Stimulated activated CD8-positive, alpha-beta memory T cell treated with anti-CD3 and anti-CD28 coated beads, Interleukin-7, amount 100 ng/mL, for 48 hours (primary cell): ENCODE data around the gene CRACDL.

Experiments
- DNase-seq, 2 donors: peaks; one replicate each; pipeline ENCODE4 v3.0.0-alpha.2; 2020; ENCODE audit warnings: low read depth in 1 of 2; ENCODE audit errors: extremely low read depth in 1 of 2

CRACDL gene, protein sequence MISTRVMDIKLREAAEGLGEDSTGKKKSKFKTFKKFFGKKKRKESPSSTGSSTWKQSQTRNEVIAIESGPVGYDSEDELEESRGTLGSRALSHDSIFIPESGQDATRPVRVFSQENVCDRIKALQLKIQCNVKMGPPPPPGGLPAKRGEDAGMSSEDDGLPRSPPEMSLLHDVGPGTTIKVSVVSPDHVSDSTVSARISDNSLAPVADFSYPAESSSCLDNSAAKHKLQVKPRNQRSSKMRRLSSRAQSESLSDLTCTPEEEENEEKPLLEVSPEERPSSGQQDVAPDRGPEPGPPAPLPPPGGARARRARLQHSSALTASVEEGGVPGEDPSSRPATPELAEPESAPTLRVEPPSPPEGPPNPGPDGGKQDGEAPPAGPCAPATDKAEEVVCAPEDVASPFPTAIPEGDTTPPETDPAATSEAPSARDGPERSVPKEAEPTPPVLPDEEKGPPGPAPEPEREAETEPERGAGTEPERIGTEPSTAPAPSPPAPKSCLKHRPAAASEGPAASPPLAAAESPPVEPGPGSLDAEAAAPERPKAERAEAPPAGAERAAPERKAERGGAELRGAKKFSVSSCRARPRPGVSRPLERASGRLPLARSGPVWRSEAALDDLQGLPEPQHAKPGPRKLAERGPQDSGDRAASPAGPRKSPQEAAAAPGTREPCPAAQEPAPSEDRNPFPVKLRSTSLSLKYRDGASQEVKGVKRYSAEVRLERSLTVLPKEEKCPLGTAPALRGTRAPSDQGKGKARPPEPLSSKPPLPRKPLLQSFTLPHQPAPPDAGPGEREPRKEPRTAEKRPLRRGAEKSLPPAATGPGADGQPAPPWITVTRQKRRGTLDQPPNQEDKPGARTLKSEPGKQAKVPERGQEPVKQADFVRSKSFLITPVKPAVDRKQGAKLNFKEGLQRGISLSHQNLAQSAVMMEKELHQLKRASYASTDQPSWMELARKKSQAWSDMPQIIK

DNA sequence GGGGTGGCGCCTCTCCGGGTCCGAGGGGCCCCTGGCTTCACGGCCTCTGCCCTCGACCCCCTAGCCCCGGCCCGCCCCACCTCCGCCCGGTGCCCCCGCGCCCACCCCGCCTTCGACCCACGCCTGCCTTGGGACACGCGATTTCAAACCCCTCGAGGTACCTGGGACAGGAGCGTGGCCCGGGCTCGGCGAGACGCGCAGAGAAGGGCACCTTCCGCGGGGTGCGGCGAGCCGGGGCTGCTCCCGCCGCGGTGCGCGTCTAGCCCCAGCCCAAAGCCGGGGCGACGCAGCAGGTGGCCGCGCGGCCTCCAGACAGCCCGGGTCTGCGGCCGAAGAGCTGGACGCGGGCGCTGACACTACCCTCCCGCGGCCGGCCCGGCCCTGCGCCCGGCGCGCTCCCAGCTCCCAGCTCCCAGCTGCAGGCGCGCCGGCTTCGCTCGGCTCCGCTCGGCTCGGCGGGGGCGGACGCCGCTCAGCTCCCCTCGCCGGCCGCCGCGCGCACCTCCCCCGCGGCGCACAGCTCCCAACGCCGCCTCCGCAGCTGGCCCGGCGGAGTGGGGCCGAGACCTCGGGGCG, at the start of gene CRACDL:
Gene CRACDL (minus strand): TSS at position 449 of the 576 bp plus-strand sequence. CDS start 89,425 bp downstream, outside the sequence.
- no peak for DNase-seq

DNA sequence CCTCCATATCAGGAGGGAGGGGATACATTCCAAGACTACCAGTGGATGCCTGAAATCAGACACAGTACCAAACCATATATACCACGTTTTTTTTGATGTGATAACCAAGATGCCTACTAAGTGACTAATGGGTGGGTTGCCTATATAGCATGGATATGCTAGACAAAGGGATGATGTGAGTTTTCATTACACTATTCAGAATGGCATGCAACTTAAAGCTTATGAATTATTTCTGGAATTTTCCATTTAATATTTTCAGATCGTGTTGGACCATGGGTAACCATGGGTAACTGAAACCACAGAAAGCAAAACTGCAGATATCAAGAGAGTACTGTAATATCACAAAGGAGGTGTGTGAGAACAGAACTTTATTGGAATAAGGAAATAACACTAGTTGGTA, 39.6 kb upstream of the CRACDL start:
- DNase-seq = no peak

DNA sequence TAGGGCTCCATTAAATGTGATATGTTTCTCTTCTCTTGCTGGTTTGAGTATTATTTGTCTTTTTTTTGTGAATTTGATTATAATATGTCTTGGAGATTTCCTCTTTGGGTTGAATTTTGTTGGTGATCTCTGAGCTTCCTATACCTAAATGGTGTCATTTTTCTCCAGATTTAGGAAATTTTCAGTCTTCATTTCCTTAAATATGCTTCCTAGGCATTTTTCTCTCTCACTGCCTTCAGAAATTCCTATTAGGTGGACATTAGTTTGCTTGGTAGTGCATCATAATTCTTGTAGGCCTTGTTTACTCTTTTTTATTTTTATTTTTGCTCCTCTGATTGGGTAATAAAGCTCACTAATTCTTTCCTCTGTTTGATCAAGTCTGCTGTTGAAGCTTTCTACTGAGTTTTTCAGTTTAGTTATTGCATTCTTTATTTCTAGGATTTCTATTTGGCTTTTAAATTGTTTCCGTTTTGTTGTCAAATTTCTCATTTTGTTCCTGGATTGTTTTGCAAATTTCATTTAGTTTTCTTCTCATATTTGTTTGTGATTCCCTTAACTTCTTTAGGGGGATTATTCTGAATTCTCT, 36.6 kb upstream of the CRACDL start:
- DNase-seq = no peak

DNA sequence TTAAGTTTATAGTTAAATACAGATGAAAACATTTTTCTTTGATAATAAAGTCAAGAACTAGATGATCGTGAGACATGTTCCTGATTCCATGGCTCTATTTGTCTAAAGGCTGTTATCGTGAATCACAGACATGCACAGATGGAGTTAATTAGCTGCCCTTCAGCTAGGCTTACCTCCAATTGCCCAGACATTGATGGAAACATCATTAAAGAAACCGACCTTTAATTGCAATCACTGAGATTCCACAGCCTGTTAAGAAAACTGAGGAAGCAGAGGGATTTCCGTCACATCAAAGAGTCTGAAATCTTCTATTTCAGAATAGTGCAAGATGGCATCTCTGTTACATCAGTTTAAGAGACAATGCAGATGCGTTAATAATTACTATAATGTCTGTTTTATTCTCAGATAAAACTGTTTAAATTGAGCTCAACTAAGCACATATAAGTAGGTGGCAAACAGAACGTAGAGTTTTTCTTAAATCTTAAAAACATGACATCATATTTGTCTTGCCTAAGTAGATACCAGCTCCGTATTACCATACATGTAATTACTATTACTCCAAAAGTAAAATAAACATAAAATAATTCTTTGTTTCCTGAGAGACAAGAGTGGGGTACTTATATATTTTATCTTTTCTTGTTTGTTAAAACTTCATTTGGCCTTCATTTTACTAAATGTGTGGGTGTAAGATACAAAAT, 23.9 kb upstream of the CRACDL start:
- no peak for DNase-seq

DNA sequence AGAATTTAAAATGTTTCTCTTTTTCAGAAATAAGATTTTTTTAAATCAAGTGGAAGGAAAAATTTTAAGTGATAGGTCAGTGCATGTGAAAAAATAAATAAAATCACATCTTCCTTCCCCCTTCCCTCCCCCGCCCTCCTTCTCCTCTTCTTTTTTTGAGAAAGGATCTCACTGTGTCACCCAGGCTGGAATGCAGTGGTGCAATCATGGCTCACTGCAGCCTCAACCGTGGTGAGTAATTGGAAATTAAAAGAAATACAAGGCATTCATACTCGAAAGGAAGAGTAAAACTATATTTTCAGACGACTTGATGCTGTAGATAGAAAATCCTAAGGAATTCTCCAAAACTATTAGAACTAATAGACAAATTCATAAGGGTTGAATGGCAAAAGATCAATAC, 16.9 kb upstream of the CRACDL start:
- no peak for DNase-seq

DNA sequence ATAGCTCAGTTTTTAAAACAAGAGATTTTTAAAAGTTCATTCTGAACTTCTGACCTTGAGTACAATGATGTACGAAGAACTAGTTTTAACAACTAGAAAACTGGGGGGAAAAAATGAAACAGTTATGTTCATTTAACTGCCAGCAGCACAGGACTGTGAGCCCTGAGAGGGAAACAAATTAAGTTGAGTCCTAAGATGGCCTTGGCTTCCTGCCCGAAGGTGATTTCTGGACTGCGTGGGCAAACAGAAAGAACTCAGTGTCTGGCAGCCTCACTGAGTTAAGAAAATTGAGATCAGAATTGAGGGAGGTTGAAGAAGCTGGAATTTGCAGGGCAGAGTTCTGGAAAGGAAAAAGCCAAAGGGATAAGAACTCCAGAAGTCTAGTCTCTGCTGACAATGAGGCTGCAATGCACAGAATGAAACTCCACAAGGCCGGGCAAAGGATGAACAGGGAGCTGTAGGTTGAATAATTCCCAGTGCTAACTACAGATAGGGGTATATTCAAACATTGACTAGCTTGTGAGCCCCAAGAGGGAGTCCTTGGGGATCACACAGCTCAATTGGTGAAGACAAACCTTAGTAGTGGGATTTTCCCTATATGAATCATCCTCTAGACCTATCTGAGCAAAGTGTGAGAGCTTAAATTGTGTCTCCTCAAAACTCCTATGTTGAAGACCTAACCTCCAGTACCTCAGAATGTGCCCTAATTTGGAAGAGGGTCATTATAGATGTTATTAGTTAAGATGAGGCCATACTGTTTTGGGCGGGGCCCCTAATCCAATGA, 13.1 kb upstream of the CRACDL start:
- DNase-seq = no peak

DNA sequence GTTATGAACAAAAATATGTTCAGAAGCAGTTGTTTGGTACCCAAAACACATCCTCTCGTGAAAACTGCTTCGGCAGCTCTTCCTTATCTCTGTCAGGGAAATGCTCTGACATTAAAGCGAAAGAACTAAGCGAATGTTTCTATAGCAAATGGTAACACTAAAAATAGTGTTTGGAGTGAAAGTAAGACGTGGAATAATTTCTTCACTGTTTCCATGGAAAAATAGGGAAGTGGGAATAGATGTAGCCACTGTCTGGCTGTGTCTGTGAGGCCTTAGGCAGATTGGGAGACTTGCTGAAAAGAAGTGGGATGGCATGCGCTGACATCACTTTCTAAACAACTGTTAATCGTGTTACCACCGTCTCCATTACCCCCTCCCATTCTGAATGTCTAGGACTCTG, 11.5 kb upstream of the CRACDL start:
- DNase-seq = no peak

DNA sequence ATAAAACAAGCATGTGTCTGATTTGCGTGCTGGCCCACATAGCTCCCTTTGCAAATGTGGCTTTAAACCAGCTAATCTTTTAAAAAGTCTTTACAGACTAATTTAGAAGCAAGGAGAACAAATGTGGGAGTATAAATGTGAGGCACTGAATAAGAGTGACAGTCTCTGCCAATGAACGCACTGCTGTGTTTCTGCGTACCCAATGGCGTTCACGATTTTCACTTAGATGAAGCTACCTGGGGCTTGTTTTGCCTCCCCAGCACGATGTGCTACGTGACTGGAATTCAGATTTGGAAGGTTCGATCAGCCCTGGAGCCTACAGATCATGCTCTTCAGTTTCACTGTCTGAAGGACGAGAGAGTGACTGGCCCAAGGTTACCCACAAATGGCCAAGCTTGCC, 10.8 kb upstream of the CRACDL start:
- no peak for DNase-seq

DNA sequence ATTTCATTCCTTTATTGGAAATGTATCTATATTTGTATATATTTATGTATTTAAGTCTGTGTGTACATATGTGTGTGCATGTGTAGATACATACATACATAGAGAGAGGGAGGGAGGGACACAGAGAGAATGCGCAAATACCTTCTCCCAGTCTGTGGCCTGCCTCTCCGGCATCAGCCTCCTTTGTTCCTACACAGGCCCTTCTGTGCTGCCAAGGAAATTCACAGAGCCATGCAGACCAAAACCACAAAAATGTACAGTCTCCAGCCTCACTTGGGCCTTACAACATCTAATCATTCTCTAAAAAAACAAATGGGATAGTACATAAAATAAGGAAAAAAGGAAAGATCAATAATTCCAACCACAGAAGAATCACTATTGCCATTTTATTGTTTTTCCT, 8.8 kb upstream of the CRACDL start:
- no peak for DNase-seq

DNA sequence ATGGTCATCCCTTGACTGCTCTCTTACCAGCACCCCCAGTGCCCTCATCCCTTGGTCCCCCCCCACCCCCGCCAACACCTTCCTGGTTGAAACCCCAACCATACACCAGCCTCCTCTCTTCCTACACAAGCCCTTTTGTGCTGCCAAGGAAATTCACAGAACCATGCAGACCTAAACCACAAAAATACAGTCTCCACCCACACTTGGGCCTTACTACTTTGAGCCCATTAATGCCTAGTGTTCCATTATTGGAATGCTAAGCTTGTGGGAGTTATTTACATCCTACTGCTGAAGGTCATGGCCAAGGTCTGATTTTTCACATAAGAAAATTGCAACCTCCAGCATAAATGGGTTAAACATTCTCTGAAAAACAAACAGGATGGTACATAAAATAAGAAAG, 4.1 kb upstream of the CRACDL start:
- DNase-seq = no peak

DNA sequence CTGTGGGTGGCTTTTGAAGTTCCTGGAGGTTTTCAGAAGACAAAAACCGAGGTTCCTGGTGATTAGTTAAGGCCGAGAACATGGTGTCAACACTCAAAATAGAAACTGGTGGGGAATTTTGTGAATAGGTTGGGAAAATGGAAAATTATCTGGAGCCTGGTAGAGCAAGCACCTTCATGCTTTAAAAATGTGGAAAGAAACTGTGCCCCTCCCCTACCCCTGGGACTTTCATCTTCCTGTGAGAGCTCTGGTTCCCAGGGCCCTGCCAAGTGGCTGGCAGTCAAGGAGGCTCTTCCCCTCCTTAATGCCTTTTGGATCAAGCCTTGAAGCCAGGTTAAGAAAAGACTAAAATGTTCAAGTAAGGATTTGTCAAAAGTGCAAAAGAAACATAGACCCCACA, 1.9 kb upstream of the CRACDL start:
- no peak for DNase-seq

DNA sequence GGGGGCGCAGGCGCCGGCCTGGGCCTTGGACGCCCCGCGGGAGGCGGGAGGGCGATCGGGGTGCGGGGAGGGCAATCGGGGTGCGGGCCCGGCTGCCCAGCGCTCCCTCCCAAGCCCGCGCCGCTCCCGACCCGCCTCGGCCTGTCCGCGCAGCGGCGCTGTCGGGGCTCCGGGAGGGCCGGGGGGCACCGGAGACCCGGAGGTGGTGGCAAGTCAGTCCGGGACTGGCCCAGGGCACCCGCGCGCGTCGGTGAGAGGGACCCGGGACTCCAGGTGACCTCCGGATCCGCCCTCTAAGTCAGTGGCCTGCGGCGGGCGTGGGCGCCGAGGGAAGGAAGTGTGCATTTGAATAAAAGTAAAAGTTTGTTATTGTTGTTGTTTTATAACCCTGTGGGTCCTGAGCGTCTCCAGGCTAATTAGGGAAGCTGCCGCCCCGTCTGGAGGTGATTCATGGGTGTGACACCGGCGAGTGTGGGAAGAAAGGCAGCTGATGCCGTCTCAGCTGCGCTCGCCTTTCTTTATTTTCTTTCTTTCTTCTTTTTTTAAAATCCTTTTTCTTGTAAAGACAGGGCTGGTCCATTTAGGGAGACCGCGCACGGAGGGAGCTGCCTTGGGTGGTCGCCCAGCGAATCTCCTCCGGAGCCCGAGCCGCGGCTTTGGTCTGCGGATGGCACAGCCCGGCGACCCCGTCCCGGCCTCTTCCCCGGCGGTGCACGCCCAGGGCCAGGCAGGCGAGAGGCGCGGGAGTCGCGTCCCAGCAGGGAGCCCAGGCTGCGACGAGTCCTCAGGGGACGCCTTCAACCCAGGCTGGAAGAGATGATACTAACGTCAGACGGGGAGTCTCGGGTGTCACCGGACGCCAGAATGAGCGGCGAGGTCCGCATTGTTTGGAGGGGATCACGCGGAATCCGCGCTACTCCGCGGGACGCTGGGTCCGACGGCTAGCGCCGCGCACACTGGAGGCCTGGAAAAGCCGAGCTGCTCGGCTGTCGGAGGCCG, 627 bp upstream of the CRACDL start:
- peak in 1 of 2 donors; percentile 6 for DNase-seq

DNA sequence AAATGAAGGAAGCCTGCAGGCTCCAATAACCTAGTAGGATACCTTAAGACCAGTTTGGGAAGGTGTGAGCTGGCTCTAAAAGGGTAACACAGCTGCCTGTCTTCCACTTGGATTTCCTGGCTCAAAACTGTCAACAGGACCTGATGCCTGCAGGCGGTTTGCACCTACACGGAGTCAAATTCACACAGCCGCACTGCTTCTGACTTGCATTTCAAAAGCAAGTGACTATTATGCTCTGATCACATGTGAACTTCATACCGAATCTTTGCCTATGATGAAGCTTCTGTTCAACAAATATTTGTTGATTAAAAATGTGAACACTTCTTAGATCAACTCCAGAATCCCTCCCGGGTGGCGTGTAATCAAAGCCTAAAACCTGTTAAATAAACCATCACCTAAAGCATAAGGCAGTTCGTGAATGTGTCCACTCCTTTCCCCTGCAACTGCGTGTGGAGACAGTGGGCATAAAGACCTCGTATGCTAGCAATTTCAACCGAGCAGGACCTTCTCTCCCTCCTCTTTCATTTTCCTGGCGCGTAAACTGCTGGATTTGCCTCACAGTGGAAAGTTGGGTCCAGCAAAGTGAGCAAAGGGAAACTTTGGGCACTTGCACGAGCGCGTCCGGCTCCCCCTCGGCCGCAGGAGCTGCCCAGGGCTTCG, 784 bp downstream of the CRACDL start:
- DNase-seq = no peak

DNA sequence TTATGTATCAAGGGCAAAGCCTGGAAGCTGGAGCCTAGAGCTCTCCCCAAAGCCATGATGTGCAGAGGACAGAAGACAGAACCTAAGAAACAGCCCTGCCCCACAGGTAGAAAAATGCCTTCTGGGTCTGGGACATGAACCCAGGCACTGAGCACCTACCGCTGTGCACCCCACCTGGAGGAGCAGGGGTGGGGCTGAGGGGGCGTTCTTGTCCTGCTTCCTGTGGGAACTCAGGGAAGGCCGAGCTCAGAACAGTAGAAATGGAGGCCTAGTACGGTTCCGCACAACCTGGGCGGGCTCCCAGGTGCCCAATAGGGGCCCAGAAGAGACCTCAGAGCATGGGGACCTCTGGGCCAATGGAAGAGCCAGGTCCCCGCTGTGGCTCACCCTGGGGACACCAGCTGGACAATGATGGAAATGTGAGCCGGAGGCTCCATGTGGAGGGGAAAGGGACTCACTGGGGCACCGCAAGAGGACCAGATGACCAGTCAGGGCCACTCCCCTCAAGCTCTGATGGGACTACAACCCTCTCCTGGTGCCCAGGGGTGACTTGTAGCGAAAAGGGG, 3.2 kb downstream of the CRACDL start:
- no peak for DNase-seq

DNA sequence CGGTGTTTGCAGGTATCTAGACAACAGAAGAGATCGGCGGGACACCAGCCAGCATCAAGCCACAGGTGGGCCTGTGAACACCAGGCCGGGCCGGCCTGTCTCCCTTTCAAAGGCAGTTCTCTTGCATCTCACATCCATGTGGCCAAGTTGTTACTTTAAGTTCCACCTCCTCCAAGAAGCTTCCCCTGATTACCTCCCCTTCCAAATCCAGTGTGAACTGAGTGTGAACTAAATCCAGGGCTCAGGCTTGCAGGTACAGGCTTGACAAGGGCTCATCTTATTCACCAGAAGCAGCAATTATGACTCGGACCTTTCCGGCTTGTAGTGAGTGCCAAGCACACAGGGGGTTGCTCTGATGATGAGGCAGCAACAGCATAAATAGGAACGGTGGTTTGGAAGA, 3.9 kb downstream of the CRACDL start:
- no peak for DNase-seq

DNA sequence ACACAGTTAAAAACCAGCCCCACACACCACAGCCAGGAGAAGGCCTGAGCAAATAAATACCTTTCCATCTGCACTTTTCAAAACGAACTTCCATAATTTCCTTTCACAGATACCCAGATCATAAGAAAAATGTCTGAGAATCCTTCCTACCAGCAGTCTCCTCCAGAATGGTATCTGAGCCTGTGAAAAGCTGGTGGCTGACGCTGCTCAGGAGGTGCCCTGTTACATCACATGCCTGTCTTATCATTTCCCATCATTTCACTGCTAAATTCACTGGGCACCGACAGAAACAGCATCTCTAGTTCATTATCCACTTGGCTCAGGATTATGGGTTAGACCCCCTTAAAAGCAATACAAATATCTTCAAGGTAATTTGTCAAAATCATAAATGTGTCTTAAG, 4.4 kb downstream of the CRACDL start:
- no peak for DNase-seq

DNA sequence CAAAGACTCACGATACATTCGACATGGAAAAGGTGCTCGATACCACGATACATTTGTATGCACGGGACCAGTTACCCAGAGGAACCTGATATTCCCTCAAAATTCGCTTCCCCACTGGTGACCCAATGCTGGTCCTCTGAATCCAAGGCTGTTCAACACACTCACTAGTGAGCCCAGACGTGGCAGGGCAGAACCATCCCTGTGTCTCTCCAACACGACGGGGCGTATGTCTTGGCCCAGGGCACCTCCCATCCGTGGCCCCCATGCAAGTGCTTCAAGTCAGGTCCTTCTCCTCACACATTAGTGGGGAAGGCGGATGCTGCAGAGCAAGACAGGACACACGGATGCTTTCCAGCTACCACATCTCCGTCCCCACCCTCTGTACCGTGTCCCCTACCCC, 6.1 kb downstream of the CRACDL start:
- no peak for DNase-seq

DNA sequence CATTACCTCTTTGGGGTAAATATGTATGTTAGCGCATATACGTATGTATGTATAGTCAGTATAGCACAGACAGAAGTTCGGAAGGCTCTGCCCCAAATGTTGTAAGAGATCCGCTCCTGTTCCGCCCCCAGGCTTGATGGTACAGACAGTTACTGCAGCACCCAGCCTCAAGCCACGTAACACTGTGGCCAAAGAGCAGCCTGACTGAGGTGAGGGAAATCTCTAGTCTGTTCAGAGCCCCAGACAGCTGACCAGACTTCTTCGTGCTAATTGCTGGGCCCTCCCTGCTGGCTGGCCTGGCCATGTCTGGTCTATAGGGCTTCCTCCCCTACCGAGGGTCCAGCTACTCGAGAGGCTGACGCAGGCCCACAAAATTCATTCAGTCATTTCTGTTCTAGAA, 7.8 kb downstream of the CRACDL start:
- no peak for DNase-seq
